Natural killer cell (primary cell): Measurements from ENCODE around the gene TNS3. TPM values are rescaled to one million over a fixed set of nuclear protein-coding genes. Genes with fewer than 3 reads are reported as not detected.

ENCODE experiments used
- ATAC-seq, 3 donors: fragments of 150-1000 bp in 2 of 3; fragments of 200-7000 bp in 1 of 3; cut with Tn5 transposase; 1 replicate in 1 of 3; 2 replicates in 2 of 3; pipeline ENCODE4 v1.10.0; 2021; ENCODE audit warnings: mild to moderate bottlenecking in 2 of 3, moderate library complexity in 2 of 3
- DNase-seq, 2 donors: peaks; one replicate each; pipeline versions ENCODE4 v3.0.0 to v3.0.0-alpha.2; 2013 to 2021; ENCODE audit warnings: mixed read lengths in 1 of 2
- H3K27ac ChIP-seq: one replicate; pipeline ENCODE4 v1.5.1; 2013; ENCODE audit warnings: mild to moderate bottlenecking, low read length
- H3K27me3 ChIP-seq: one replicate; pipeline ENCODE4 v1.6.1; 2013; ENCODE audit warnings: low read length; ENCODE audit not compliant: control insufficient read depth, insufficient read depth
- H3K36me3 ChIP-seq: one replicate; pipeline ENCODE4 v1.6.1; 2013; ENCODE audit warnings: low read length; ENCODE audit not compliant: control insufficient read depth, insufficient read depth
- H3K4me1 ChIP-seq: one replicate; pipeline ENCODE4 v1.6.1; 2013; ENCODE audit warnings: low read length; ENCODE audit not compliant: control insufficient read depth, insufficient read depth
- H3K4me3 ChIP-seq: one replicate; pipeline ENCODE4 v1.5.1; 2013; ENCODE audit warnings: low read length
- H3K9me3 ChIP-seq: one replicate; pipeline ENCODE4 v1.6.1; 2013; ENCODE audit warnings: low read length; ENCODE audit not compliant: control insufficient read depth, insufficient read depth
- H3K27ac Mint-ChIP-seq, 2 donors: one replicate each; pipeline ENCODE4 v1.8.0; 2022; ENCODE audit warnings: mild to moderate bottlenecking in 2 of 2, mixed read lengths in 2 of 2, moderate library complexity in 1 of 2
- H3K27me3 Mint-ChIP-seq, 2 donors: one replicate each; pipeline ENCODE4 v1.8.0; 2022; ENCODE audit warnings: low read depth in 2 of 2, mixed read lengths in 2 of 2
- H3K36me3 Mint-ChIP-seq: one replicate; pipeline ENCODE4 v1.8.0; 2022; ENCODE audit warnings: mixed read lengths
- H3K4me1 Mint-ChIP-seq, 2 donors: one replicate each; pipeline ENCODE4 v1.8.0; 2022; ENCODE audit warnings: mixed read lengths in 2 of 2
- H3K4me3 Mint-ChIP-seq: one replicate; pipeline ENCODE4 v1.8.0; 2022; ENCODE audit warnings: mild to moderate bottlenecking, moderate library complexity, mixed read lengths
- H3K9me3 Mint-ChIP-seq, 2 donors: one replicate each; pipeline ENCODE4 v1.8.0; 2022; ENCODE audit warnings: mixed read lengths in 2 of 2
- WGBS: methylation state at CpG from one replicate; pipeline ENCODE4 v1.1.7; 2013; ENCODE audit warnings: missing lambda C conversion rate; ENCODE audit not compliant: insufficient coverage; 5-methylcytosine and 5-hydroxymethylcytosine counted together
- intact Hi-C: fragments of 100-400 bp; cut with micrococcal nuclease; formaldehyde crosslinking; loops from one replicate; pipeline ENCODE4 v1.14.2; 2022
- total RNA-seq, 4 donors: library from RNA; stranded (reverse); fragments of 120-200 nt in 1 of 4; gene quantifications; one replicate each; pipeline versions ENCODE4 v1.2.3 to v1.2.4, GENCODE V29; 2013 to 2022
- TF ChIP-seq, protein P1 (sequence below): fragments of 200-600 bp; IDR thresholded peaks from one replicate; pipeline ENCODE4 v1.8.0; 2022; ENCODE audit warnings: antibody characterized with exemption

The TNS3 gene
- total RNA-seq, 3 donors from 2014 or later (not counting 1 experiment from before 2014, with no cell fraction given) = 1.6 to 3.5 (median 2.9) TPM

DNA sequence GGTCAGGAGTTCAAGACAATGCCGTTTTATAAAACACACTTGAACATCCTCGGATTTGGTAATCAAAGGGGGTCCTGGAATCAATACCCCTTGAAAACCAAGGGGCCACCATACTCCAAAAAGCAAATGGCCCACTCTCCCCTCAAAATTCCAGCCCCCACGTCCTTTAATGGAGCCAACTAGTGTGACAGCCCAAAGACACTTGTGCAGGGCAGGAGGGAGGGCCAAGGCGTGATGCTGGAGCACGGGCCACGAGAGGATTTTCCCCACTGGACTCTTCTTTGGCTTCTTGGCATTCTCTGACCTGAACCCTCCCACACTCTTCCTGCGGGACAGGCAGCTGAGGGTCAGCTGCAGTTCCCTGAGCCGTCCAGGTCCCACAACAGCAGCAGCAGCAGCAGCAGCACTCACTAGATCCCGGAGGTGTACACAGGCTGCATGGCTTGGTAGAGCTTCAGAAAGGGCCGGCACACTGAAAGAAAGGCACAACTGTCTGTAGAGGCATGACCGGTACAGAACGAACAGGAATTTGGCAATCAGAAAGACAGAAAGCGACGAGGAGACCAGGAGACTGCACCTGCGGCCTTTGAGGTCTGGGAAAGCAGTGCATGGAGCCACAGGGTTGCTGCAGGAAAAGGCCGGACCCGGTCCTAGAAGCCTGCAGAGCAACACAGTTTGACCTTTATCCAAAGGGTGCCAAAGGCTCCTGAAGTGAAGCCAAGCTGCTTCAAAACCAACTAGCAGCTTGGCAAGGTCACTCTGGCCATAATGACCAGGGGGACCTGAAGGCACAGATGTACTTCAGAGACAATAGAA lies 168.2 kb downstream of the TNS3 start:
- Mint-ChIP-seq H3K36me3 (no peaks in the 10 kb centered on the region), H3K9me3 (no peaks in the 10 kb centered on the region), H3K27me3 (no peaks in the 10 kb centered on the region), H3K4me3 (no peak overlapping the region), H3K27ac (no peak overlapping the region), H3K4me1 (no peaks in the 10 kb centered on the region)
- H3K36me3 ChIP-seq = no peaks in the 10 kb centered on the region
- H3K9me3 ChIP-seq = no peaks in the 10 kb centered on the region
- ATAC-seq (no peak), DNase-seq (no peak)
- intact Hi-C loops = no loop called here
- no peaks in the 10 kb centered on the region for H3K27me3 ChIP-seq
- WGBS = 93% methylated on average over 17 of the region's 17 CpGs
- no peaks in the 10 kb centered on the region for H3K4me1 ChIP-seq
- TF ChIP-seq, protein P1, sequence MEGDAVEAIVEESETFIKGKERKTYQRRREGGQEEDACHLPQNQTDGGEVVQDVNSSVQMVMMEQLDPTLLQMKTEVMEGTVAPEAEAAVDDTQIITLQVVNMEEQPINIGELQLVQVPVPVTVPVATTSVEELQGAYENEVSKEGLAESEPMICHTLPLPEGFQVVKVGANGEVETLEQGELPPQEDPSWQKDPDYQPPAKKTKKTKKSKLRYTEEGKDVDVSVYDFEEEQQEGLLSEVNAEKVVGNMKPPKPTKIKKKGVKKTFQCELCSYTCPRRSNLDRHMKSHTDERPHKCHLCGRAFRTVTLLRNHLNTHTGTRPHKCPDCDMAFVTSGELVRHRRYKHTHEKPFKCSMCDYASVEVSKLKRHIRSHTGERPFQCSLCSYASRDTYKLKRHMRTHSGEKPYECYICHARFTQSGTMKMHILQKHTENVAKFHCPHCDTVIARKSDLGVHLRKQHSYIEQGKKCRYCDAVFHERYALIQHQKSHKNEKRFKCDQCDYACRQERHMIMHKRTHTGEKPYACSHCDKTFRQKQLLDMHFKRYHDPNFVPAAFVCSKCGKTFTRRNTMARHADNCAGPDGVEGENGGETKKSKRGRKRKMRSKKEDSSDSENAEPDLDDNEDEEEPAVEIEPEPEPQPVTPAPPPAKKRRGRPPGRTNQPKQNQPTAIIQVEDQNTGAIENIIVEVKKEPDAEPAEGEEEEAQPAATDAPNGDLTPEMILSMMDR = no peak
- no peak overlapping the region for H3K27ac ChIP-seq
- no peak overlapping the region for H3K4me3 ChIP-seq

DNA sequence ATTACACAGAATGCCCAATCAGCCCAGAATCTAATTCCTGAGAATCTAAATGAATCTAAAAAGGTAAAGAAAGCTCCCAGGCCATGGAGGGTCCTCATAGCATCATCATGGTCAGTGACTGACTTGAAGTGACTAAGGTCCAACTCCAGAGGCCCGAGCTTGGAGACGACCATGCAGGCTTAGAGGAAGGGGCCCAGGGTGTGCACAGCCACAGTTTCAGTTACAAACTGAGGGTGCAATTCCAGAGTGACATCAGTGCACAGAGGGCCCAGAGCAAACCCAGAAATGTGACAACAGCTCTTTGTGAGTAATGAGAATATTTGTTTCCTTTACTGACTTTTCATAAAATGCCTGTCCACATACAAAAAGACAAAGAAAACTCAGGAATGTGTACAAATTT lies 170.0 kb downstream of the TNS3 start:
- no peak overlapping the region for H3K4me3 ChIP-seq
- no peaks in the 10 kb centered on the region for H3K4me1 ChIP-seq
- Mint-ChIP-seq H3K4me3 (no peak overlapping the region), H3K27me3 (no peaks in the 10 kb centered on the region), H3K27ac (no peak overlapping the region), H3K9me3 (no peaks in the 10 kb centered on the region), H3K4me1 (no peaks in the 10 kb centered on the region), H3K36me3 (no peaks in the 10 kb centered on the region)
- no peaks in the 10 kb centered on the region for H3K36me3 ChIP-seq
- H3K27me3 ChIP-seq = no peaks in the 10 kb centered on the region
- ATAC-seq (no peak), DNase-seq (no peak)
- intact Hi-C loops = no loop called here
- no peak overlapping the region for H3K27ac ChIP-seq
- H3K9me3 ChIP-seq = no peaks in the 10 kb centered on the region
- WGBS = 90% methylated on average over 2 of the region's 2 CpGs
- TF ChIP-seq, protein P1 = no peak

DNA sequence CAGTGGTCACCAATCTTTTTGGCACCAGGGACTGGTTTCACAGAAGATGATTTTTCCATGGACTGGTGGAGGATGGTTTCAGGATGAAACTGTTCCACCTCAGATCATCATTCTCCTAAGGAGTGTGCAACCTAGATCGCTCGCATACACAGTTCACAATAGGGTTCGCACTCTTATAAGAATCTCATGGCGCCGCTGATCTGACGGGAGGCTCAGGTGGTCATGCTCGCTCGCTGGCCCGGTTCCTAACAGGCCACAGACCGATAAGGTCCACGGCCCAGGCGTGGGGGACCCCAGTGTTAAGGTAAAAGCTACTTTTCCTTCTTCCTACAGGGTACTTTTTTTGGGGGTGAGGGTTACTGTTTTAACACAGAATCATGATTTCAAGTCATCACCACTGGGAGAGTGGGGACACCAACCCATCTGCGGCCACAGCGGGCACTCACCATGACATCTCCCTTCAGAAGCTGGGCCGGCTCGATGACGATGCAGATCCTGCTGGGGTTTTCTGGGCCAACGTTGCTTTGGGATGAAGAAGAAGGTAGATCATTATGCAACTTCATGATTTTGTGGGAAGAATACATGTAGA lies 170.5 kb downstream of the TNS3 start:
- no peaks in the 10 kb centered on the region for H3K9me3 ChIP-seq
- H3K27me3 ChIP-seq = no peaks in the 10 kb centered on the region
- H3K27me3 Mint-ChIP-seq = no peaks in the 10 kb centered on the region
- no peak overlapping the region for H3K27ac ChIP-seq
- no peak overlapping the region for H3K4me3 ChIP-seq
- no peaks in the 10 kb centered on the region for H3K4me1 ChIP-seq
- H3K36me3 Mint-ChIP-seq = no peaks in the 10 kb centered on the region
- no peaks in the 10 kb centered on the region for H3K9me3 Mint-ChIP-seq
- DNase-seq = no peak
- no peak overlapping the region for H3K4me3 Mint-ChIP-seq
- ATAC-seq = no peak
- no peaks in the 10 kb centered on the region for H3K36me3 ChIP-seq
- H3K4me1 Mint-ChIP-seq = no peaks in the 10 kb centered on the region
- TF ChIP-seq, protein P1 = no peak
- 92% methylated on average over 15 of the region's 18 CpGs for WGBS
- intact Hi-C loops = no loop called here
- no peak overlapping the region for H3K27ac Mint-ChIP-seq
